HG03442 (cell line): ENCODE results near the gene EXOSC6.
A peak's percentile ranks its signal among the peaks of the same experiment; 100 is the strongest.
"Not testable (repeated sequence)": the region's sequence is repeated elsewhere in the genome, so short reads cannot be mapped to it uniquely, and the experiment has no call there.

Experiments
- ATAC-seq: cut with Tn5 transposase; IDR thresholded peaks from one replicate; pipeline ENCODE4 v1.9.1; 2021; ENCODE audit warnings: mild to moderate bottlenecking, moderate library complexity; ENCODE audit not compliant: unreplicated experiment

EXOSC6 gene

GRCh38 chr16:70251629-70252354 is at the start of gene EXOSC6:
EXOSC6 (minus strand) TSS chr16:70251940; CDS start chr16:70251900, 40 bp downstream.
- peak; percentile 84 for ATAC-seq

- no peak for ATAC-seq
Observed at GRCh38 chr16:70301121-70301520, 49.4 kb upstream of the EXOSC6 start.

- peak; percentile 84 for ATAC-seq
Observed at GRCh38 chr16:70298988-70299938, 47.5 kb upstream of the EXOSC6 start, which contains the start of gene DDX19B. DDX19B (plus strand) TSS chr16:70299186; CDS start chr16:70299298, 112 bp downstream.

- no peak for ATAC-seq
Observed at GRCh38 chr16:70295634-70296033, 43.9 kb upstream of the EXOSC6 start.

- no peak for ATAC-seq
Observed at GRCh38 chr16:70294385-70295025, 42.8 kb upstream of the EXOSC6 start.

- ATAC-seq = not testable (repeated sequence)
Observed at GRCh38 chr16:70292148-70292547, 40.4 kb upstream of the EXOSC6 start.

GRCh38 chr16:70290949-70291519 is 39.3 kb upstream of the EXOSC6 start:
- ATAC-seq = no peak

- ATAC-seq = peak; percentile 97
Observed at GRCh38 chr16:70289229-70290094, 37.7 kb upstream of the EXOSC6 start, which contains the start of gene AARS1. AARS1 (minus strand) TSS chr16:70289506; CDS start chr16:70282763, 6,743 bp downstream.

GRCh38 chr16:70287304-70287971 is 35.7 kb upstream of the EXOSC6 start:
- not testable (repeated sequence) for ATAC-seq

- no peak for ATAC-seq
Observed at GRCh38 chr16:70276392-70276791, 24.7 kb upstream of the EXOSC6 start.

GRCh38 chr16:70271696-70272095 is 20.0 kb upstream of the EXOSC6 start:
- ATAC-seq = no peak

GRCh38 chr16:70270176-70270575 is 18.4 kb upstream of the EXOSC6 start:
- ATAC-seq = no peak

- ATAC-seq = no peak
Observed at GRCh38 chr16:70269471-70269870, 17.7 kb upstream of the EXOSC6 start.

- not testable (repeated sequence) for ATAC-seq
Observed at GRCh38 chr16:70267922-70268321, 16.2 kb upstream of the EXOSC6 start.

- ATAC-seq = no peak
Observed at GRCh38 chr16:70267516-70267915, 15.8 kb upstream of the EXOSC6 start.

GRCh38 chr16:70259903-70260302 is 8.2 kb upstream of the EXOSC6 start:
- not testable (repeated sequence) for ATAC-seq

- ATAC-seq = no peak
Observed at GRCh38 chr16:70258946-70259345, 7.2 kb upstream of the EXOSC6 start.

GRCh38 chr16:70258065-70258464 is 6.3 kb upstream of the EXOSC6 start:
- no peak for ATAC-seq

- ATAC-seq = no peak
Observed at GRCh38 chr16:70257391-70257790, 5.7 kb upstream of the EXOSC6 start.
